Endothelial cell of umbilical vein (primary cell): ENCODE measurements around the gene SPRN. TPM values are rescaled to one million over a fixed set of nuclear protein-coding genes. Genes with fewer than 3 reads are reported as not detected.

Source experiments
- BruUV-seq: library from RNA; stranded (reverse); fragments of 400-500 nt; replicated peaks from 2 replicates; lab custom pipeline; 2021; lab: Mats Ljungman, UMichigan
- CTCF ChIA-PET: fragments of 300-600, 350-600 bp; sonication (Branson Sonifier 250); formaldehyde crosslinking; loops from one replicate; lab custom pipeline; 2021; ENCODE audit warnings: antibody characterized with exemption, inconsistent platforms; lab: Charles Lee
- POLR2A ChIA-PET: fragments of 300-600, 350-600 bp; sonication (Branson Sonifier 250); formaldehyde crosslinking; loops from one replicate; lab custom pipeline; 2021; ENCODE audit warnings: antibody characterized with exemption, inconsistent platforms; lab: Charles Lee
- DNase-seq: peaks from one replicate; pipeline ENCODE4 v3.0.0-alpha.2; 2011; ENCODE audit warnings: low read depth, low spot score
- FAIRE-seq: peaks from 2 replicates; lab custom pipeline; 2011; peaks lifted over from hg19 to GRCh38; lab: Jason Lieb, UNC
- H2AFZ ChIP-seq: 2 replicates; pipeline ENCODE4 v1.6.0; 2012; ENCODE audit warnings: low read depth, low read length, control low read depth, inconsistent platforms
- H3K27ac ChIP-seq: 2 replicates; pipeline ENCODE4 v1.5.1; 2011; ENCODE audit warnings: low read depth, mild to moderate bottlenecking, control low read depth, low read length, moderate library complexity; ENCODE audit not compliant: insufficient read depth
- H3K27me3 ChIP-seq, 2 experiments: 2 replicates each; pipeline versions ENCODE4 v1.6.0 to v1.6.1; 2011; ENCODE audit warnings: low read length in 2 of 2, mixed read lengths in 1 of 2; ENCODE audit not compliant: control insufficient read depth in 2 of 2, insufficient read depth in 2 of 2
- H3K36me3 ChIP-seq, 2 experiments: 2 replicates in 1 of 2; 3 replicates in 1 of 2; pipeline ENCODE4 v1.5.1; 2011; ENCODE audit warnings: low read length in 2 of 2, mild to moderate bottlenecking in 1 of 2, moderate library complexity in 1 of 2; ENCODE audit not compliant: control insufficient read depth in 2 of 2, insufficient read depth in 2 of 2; ENCODE audit errors: extremely low read depth in 1 of 2
- H3K4me1 ChIP-seq: 3 replicates; pipeline ENCODE4 v1.5.1; 2011; ENCODE audit warnings: mild to moderate bottlenecking, low read length; ENCODE audit not compliant: control insufficient read depth, insufficient read depth; ENCODE audit errors: extremely low read depth
- H3K4me2 ChIP-seq: 2 replicates; pipeline ENCODE4 v1.6.1; 2011; ENCODE audit warnings: low read length, control low read depth, mixed read lengths; ENCODE audit not compliant: insufficient read depth
- H3K4me3 ChIP-seq, 3 experiments: fragments of 200-600 bp in 1 of 3; sonication (generic), shearing (Covaris generic) in 1 of 3; replicated peaks in 1 of 3; 2 replicates each; pipeline ENCODE4 v1.5.1; 2011 to 2016; ENCODE audit warnings: control low read depth in 3 of 3, low read length in 3 of 3, mild to moderate bottlenecking in 2 of 3, inconsistent platforms in 1 of 3, low read depth in 1 of 3, moderate library complexity in 1 of 3; ENCODE audit not compliant: insufficient read depth in 1 of 3
- H3K79me2 ChIP-seq: 2 replicates; pipeline ENCODE4 v1.6.0; 2012; ENCODE audit warnings: low read length, inconsistent platforms; ENCODE audit not compliant: control insufficient read depth, insufficient read depth
- H3K9ac ChIP-seq: replicated peaks from 2 replicates; pipeline ENCODE3; 2011; ENCODE audit warnings: low read length, control low read depth; ENCODE audit not compliant: insufficient read depth; ENCODE audit errors: extremely low read depth
- H3K9me1 ChIP-seq: replicated peaks from 3 replicates; pipeline ENCODE4 v1.6.0; 2011; ENCODE audit warnings: mild to moderate bottlenecking, low read length; ENCODE audit not compliant: control insufficient read depth, insufficient read depth; ENCODE audit errors: extremely low read depth
- H3K9me3 ChIP-seq: replicated peaks from 2 replicates; pipeline ENCODE4 v1.5.1; 2012; ENCODE audit warnings: low read length, inconsistent platforms; ENCODE audit not compliant: control insufficient read depth, insufficient read depth
- H4K20me1 ChIP-seq: replicated peaks from 2 replicates; pipeline ENCODE3; 2011; ENCODE audit warnings: mild to moderate bottlenecking, low read length; ENCODE audit not compliant: control insufficient read depth, insufficient read depth; ENCODE audit errors: extremely low read depth
- EZH2 ChIP-seq: IDR thresholded peaks from 2 replicates; pipeline ENCODE4 v1.6.1; 2012; ENCODE audit warnings: borderline replicate concordance, low read depth, mild to moderate bottlenecking, moderate library complexity, low read length, inconsistent platforms; ENCODE audit not compliant: severe bottlenecking
- FOS ChIP-seq: IDR thresholded peaks from 2 replicates; pipeline ENCODE4 v1.6.1; 2011; ENCODE audit warnings: mild to moderate bottlenecking, low read length, moderate library complexity, borderline replicate concordance; ENCODE audit not compliant: insufficient read depth
- GATA2 ChIP-seq: IDR thresholded peaks from 2 replicates; pipeline ENCODE4 v1.7.0; 2011; ENCODE audit warnings: low read depth, mild to moderate bottlenecking, moderate library complexity, mixed read lengths, low read length; ENCODE audit not compliant: insufficient read length, insufficient read depth
- JUN ChIP-seq: IDR thresholded peaks from 2 replicates; pipeline ENCODE4 v1.6.1; 2011; ENCODE audit warnings: borderline replicate concordance, low read depth; ENCODE audit not compliant: insufficient read length, insufficient read depth
- MYC ChIP-seq: IDR thresholded peaks from one replicate; pipeline ENCODE4 v1.6.1; 2011; ENCODE audit warnings: mild to moderate bottlenecking, low read depth, low read length
- POLR2A ChIP-seq: IDR thresholded peaks from 2 replicates; pipeline ENCODE4 v1.6.1; 2012; ENCODE audit warnings: low read depth, mild to moderate bottlenecking, control low read depth, low read length
- POLR2AphosphoS5 ChIP-seq: IDR thresholded peaks from 2 replicates; pipeline ENCODE4 v1.6.1; 2012; ENCODE audit warnings: low read depth, mild to moderate bottlenecking, control low read depth, low read length, moderate library complexity; ENCODE audit not compliant: insufficient read depth
- dilution Hi-C: fragments of 300-500 bp; cut with MboI; formaldehyde crosslinking; loops from one replicate; pipeline ENCODE4 v1.15.0; 2019; ENCODE audit warnings: low sequenced_read_pairs; ENCODE audit not compliant: extremely low pct_ligation_motif_present
- intact Hi-C: fragments of 100-400 bp; cut with micrococcal nuclease; formaldehyde crosslinking; loops from one replicate; pipeline ENCODE4 v1.10.0; 2022
- polyA plus RNA-seq, 4 experiments: library from polyadenylated mRNA; depleted of rRNA in 3 of 4; stranded (reverse) in 3 of 4; unstranded in 1 of 4; fragments of >200 nt; gene quantifications; 2 replicates each; pipeline versions ENCODE4 v1.2.1 to v1.2.3, GENCODE V29; 2011 to 2012; ENCODE audit warnings: missing spikeins in 1 of 4
- total RNA-seq: library from RNA; stranded (reverse); gene quantifications from 2 replicates; pipeline ENCODE4 v1.2.3, GENCODE V29; 2021
- TF ChIP-seq, protein P1 (sequence below), 2 donors: IDR thresholded peaks; 1 replicate in 1 of 2; 2 replicates in 1 of 2; pipeline ENCODE4 v1.5.1; 2011; ENCODE audit warnings: low read length in 2 of 2, mild to moderate bottlenecking in 2 of 2, moderate library complexity in 2 of 2, control low read depth in 1 of 2, inconsistent platforms in 1 of 2, low read depth in 1 of 2; ENCODE audit not compliant: insufficient read depth in 1 of 2; ENCODE audit errors: extremely low read depth in 1 of 2
- TF ChIP-seq, protein P2 (sequence below): IDR thresholded peaks from 2 replicates; pipeline ENCODE4 v1.6.1; 2011; ENCODE audit not compliant: insufficient read depth, insufficient read length

Gene SPRN
- total and polyA plus RNA-seq, 2 donors (not counting 3 experiments of a cell fraction or from before 2014, with no cell fraction given) = 0.13 TPM; not detected in 1

DNA sequence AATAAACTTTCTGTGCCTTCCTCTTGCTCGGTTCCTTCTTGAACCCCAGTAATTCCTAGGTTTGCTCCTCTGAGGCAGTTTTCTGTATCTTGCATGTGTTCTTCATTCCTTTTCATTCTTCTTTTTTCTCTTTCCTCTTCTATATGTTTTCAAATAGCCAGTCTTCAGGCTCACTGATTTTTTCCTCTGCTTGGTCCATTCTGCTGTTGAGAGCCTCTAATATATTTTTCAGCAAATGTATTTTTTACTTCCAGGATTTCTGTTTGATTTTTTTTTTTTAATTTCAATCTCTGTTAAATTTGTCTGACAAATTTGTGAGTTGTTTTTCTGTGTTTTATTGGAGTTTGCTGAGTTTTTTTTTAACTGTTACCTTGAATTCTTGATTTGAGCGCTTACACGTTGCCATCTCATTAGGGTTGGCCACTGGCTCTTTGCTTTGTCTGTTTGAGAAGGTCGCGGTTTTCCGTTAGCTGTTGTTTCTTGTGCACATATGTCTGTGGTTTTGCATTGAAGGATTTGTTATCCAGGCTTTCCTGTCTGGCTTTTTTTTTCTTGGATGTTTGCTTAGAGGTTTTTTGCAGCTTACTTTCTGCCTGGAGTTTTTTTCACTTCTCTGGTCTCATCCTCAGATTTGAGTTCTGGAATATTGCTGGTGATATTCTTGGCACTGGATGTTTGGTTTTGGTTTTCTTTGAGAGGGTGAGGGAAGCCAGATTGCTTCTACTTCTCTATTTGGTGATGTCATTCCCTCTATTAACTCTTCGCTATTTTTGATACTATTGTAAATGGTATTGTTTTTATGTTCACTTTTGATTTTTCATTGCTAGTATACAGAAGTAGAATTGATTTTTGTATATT is 12.7 kb downstream of the SPRN start:
- intact Hi-C loops = no loop called here
- BruUV-seq = no TSS peak
- Histone ChIP-seq H3K27me3 (no peaks in the 10 kb centered on the region), H3K79me2 (peaks cover 45% of the 10 kb centered on the region), H3K9me3 (no peaks in the 10 kb centered on the region), H3K9ac (no peak overlapping the region), H3K4me3 (no peak overlapping the region), H3K4me2 (no peak overlapping the region), H3K27ac (no peak overlapping the region), H3K4me1 (no peaks in the 10 kb centered on the region), H3K36me3 (peaks cover 7 to 11% of the 10 kb centered on the region in 2 experiments), H2AFZ (no peak overlapping the region), H4K20me1 (peaks cover 5% of the 10 kb centered on the region), H3K9me1 (peaks cover 2% of the 10 kb centered on the region)
- FAIRE-seq = no peak
- CTCF ChIA-PET = no interaction called here
- no peak for DNase-seq
- no peak for TF ChIP-seq EZH2
- TF ChIP-seq POLR2A = no peak
- no peak for TF ChIP-seq GATA2
- TF ChIP-seq POLR2AphosphoS5 = no peak
- TF ChIP-seq, protein P1, sequence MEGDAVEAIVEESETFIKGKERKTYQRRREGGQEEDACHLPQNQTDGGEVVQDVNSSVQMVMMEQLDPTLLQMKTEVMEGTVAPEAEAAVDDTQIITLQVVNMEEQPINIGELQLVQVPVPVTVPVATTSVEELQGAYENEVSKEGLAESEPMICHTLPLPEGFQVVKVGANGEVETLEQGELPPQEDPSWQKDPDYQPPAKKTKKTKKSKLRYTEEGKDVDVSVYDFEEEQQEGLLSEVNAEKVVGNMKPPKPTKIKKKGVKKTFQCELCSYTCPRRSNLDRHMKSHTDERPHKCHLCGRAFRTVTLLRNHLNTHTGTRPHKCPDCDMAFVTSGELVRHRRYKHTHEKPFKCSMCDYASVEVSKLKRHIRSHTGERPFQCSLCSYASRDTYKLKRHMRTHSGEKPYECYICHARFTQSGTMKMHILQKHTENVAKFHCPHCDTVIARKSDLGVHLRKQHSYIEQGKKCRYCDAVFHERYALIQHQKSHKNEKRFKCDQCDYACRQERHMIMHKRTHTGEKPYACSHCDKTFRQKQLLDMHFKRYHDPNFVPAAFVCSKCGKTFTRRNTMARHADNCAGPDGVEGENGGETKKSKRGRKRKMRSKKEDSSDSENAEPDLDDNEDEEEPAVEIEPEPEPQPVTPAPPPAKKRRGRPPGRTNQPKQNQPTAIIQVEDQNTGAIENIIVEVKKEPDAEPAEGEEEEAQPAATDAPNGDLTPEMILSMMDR (IDR thresholded peaks at IDR 0.05; ENCODE audit: extremely low read depth in 1 of 2, insufficient read depth in 1 of 2, low read depth in 1 of 2, low read length in 2 of 2) = no peak
- TF ChIP-seq MYC = no peak
- no peak for TF ChIP-seq JUN
- no peak for TF ChIP-seq FOS
- TF ChIP-seq, protein P2, sequence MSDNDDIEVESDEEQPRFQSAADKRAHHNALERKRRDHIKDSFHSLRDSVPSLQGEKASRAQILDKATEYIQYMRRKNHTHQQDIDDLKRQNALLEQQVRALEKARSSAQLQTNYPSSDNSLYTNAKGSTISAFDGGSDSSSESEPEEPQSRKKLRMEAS = no peak
- dilution Hi-C loops = no loop called here
- POLR2A ChIA-PET = no interaction called here
